ENCODE data around the gene PARL.
"Not testable (repeated sequence)": the region's sequence is repeated elsewhere in the genome, so short reads cannot be mapped to it uniquely, and the experiment has no call there.

Gene PARL

DNA sequence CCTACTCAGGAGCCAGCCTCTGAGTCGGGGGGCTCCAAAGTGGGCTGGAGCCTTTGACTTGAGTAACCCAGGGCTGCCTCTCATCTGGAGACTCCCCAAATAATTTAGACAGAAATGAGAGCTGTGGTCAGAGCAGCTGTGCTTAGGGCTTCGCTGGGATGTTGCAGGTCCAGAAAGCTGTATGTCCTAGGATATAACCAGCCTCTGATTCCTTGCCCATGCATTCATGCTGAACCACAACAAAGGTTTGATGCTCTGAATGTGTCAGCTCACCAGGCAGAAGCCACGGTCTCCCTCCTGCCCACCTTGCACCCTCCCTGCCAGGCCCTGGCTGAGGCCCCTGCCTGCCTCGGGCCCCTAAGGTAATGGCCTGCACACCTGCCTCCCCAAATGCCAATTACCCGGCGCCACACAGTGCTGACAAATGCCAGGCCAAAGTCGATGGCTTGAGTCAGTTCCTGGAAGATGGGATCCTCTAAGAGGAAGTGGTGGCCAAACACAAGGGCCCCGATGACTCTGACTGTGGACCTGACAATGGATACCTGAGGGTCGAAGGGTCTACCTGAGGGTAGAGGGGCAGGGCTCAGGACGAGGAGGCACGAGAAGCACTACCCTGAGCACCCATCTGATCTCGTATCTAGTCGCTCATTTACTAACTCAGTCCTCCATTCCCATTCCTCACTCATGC, 21.7 kb upstream of the PARL start:
- DNase-seq (ENCODE audit: low read depth in 2 of 2, low spot score in 1 of 2) = no peak

GRCh38 chr3:183904833-183905780, 20.4 kb upstream of the PARL start:
- no peak for DNase-seq (ENCODE audit: low read depth in 2 of 2, low spot score in 1 of 2)

DNA sequence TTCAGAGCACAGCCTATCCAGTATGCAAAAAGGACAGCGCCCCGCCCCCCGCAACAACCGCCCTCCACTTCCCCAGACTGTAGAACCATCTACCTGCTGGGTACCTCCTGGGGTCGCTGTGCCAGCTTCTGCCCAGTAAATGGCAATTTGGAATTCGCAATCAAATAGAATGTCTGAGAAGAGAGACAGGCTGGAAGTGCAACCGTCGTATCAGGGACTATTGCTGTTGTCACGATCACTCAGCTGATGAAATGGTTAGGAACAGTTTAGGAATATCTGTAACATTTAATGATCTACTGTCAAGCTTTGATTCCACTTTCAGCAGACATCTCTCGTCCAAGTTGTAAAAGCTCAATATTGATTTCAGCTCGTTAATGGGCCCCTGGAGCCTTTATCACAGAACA, 13.3 kb upstream of the PARL start:
- DNase-seq (ENCODE audit: low read depth in 2 of 2, low spot score in 1 of 2) = no peak

DNA sequence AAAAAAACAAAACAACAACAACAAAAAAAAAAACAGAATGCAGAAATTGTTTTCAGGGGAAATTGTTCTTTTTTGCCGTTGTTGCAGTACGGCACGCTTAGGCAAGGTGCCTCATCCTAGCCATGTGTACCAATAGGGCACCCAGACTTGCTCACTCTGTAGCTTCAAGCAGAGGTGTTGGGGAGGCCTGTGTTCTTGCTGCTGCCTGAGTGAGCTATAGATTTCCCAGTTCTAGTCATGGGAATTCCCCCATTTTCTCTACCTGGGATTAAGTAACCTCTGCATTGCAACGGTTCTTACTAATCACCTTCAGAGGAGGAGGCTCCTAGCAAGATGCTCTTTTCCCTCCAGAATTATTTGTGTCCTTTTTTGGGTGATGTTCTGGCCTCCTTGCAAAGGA, 12.9 kb upstream of the PARL start:
- no peak for DNase-seq (ENCODE audit: low read depth in 2 of 2, low spot score in 1 of 2)

DNA sequence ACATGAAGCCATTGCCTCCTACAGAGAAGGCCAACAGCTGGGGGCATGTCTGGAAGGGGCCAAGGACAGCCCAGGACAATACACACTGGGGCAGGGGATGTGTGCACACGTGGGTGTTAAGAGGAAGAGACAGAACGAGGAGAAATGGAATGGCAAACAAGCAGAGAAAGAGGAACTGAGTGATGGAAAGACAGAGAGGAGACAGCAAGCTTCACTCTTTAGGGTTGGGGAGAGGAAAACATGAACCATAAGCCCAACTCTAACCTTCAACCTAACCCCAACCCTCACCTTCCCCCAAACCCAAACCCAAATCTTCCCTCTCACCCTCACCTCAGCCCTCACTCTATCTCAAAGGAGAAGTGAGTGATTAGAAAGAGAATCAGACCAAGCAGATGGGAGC, 11.9 kb upstream of the PARL start:
- DNase-seq (ENCODE audit: low read depth in 2 of 2, low spot score in 1 of 2) = no peak

DNA sequence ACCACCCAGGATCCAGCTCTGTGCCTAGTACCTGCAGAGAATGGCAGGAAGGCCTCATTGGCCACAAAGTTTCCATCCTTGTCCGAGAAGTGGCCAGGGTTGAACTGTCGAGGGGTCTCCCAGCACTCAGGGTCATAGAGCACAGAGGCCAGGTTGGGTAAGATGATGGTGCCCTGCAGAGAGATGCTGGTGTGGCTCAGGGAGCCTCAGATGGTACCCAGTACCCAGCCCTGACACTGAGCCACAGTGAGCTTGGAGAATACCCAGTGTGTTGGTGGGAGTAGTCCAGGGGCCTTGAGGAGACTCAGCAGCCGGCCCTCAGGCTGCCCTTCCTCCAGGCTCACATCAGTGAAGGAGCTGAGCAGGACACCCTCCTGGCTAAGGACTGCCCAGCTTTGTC, 11.5 kb upstream of the PARL start:
- DNase-seq (ENCODE audit: low read depth in 2 of 2, low spot score in 1 of 2) = no peak

DNA sequence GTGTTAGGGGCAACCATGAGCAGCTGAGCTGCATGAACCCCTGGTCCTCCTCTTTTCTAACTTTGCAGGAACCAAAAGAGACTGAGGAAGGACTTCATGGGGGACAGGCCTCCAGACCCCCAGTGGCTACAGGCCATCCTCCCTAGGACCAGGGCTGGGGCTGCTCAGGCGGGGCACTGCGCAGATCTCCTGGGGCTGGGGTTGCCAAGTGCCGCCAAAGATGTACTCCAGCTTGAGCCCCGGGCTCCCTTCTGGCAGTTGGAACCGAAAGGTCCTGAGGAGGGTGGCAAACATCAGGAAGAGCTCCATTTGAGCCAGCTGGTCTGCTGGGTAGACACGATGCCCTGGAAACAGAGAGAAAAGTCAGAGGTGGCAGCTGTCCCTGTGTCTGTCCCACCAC, 11.1 kb upstream of the PARL start:
- no peak for DNase-seq (ENCODE audit: low read depth in 2 of 2, low spot score in 1 of 2)

DNA sequence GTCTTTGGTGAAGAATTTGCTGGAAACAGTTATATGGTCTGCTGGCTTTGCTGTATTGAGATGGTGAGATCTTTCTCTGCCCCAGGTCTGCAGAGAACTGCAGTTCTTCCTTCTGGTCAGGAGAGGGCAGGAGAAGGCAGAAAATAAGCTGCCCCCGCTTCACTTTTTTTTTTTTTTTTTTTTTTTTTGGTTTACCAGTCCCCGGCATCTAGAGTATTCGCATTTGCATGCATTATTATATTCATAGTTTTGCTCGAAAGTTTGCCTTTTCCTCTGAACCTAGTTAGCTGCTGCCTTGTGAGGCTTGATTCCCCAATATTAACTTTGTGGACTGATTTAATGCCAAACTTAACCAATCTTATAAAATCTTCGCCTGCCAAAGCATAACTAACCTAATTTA, 10.6 kb upstream of the PARL start:
- DNase-seq (ENCODE audit: low read depth in 2 of 2, low spot score in 1 of 2) = no peak

DNA sequence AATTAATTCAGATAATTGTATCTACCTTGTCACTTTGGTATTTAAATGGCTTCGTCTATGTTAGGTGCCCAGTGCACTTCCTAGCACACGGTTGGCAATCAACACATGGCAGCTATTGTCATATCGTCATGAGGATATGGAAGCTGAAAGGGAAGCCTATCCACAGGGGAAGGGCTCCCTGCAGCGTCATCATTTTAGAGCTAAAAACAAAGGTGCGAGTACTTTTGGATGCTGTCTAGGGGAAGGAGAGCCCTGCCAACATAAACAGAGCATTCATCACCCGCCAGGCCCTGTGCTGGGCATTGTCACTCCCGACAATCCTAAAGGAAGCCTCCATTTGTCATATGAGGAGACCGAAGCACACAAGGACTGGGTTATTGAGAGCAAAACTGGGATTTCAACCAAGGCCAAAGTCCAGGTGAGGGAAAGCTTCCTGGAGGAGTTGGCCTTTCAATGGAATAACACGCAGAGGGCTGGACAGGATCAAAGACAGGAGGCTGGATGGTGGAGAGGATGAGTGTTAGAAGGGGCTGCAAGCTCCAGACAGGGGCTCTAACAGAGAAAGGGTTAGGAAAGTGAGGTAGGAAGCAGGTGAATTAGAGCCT, 8.0 kb upstream of the PARL start:
- no peak for DNase-seq (ENCODE audit: low read depth in 2 of 2, low spot score in 1 of 2)

DNA sequence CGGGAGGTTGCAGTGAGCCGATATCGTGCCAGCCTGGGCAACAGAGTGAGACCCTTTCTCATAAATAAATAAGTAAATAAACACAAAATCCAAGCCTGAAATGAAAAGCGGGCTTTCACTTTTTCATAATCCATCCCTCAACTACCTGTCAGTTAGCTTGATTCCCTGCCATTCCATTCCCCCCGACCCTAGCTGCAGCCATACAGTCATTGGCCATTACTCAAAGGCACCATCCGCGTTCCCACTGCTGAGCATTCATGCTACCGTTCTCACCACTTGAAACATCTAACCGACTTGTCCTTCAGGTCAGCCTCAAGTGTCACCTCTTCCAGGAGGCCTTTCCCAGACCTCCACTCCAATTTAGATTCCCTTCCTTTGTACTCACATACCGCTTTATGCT, 1.1 kb upstream of the PARL start:
- no peak for DNase-seq (ENCODE audit: low read depth in 2 of 2, low spot score in 1 of 2)

DNA sequence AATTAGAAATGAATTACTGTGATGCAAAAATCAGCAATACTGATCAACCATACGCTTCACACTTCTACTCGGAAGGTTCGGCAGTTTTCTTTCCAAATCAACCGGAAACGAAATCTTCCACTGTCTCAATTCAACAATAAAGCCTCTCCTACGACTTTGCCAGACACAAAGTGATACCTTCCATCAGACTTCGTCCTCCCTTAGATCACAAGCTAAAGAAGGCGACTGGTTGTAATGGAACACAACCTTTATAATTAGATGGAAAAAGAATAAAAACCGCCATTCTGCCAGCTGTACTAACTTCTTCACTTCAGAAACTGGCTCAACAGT, 618 bp downstream of the PARL start:
- no peak for DNase-seq (ENCODE audit: low read depth in 2 of 2, low spot score in 1 of 2)

GRCh38 chr3:183883291-183884096, 1.2 kb downstream of the PARL start:
- no peak for DNase-seq (ENCODE audit: low read depth in 2 of 2, low spot score in 1 of 2)

- no peak for DNase-seq (ENCODE audit: low read depth in 2 of 2, low spot score in 1 of 2)
These were observed 4.6 kb downstream of the PARL start for GRCh38 chr3:183880121-183880520.

DNA sequence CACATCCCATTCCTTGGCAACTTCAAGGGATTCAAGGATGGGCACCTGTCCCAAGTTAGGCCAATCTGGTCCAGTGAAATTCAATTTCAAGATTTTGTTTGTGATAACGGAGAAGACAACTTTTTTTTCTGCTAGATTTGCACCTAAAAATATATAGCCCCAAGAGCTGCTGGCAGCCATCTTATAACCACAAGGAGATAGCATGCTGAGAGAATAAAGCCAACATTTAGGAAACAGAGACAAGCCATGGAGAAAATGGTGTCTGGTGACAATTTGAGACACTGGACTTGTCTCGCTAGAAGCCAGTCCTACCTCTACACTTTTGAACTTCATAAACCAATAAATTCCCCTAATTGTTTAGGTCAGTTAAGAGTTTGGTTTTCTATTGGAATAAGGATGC, 5.4 kb downstream of the PARL start:
- no peak for DNase-seq (ENCODE audit: low read depth in 2 of 2, low spot score in 1 of 2)

DNA sequence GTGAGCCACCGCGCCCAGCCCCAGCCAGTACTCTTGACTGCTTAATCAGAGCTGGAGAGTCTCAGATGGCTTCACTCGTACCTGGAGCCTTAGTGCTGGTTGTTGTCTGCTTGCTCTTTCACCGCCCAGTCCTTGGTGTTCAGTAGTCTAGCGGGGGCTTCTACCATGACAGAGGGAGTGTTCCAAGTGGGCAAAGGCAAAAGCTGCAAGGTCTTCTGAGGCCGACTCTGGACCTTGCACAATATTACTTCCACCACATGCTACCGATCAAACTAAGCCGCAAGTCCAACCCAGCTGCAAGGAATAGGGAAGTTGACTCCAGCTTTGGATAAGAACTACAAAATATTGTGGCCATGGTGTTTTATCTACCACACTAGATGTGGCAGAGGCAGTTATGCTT, 6.6 kb downstream of the PARL start:
- no peak for DNase-seq (ENCODE audit: low read depth in 2 of 2, low spot score in 1 of 2)

- not testable (repeated sequence) for DNase-seq (ENCODE audit: low read depth in 2 of 2, low spot score in 1 of 2)
These were observed 7.5 kb downstream of the PARL start for GRCh38 chr3:183877227-183877626.

- DNase-seq (ENCODE audit: low read depth in 2 of 2, low spot score in 1 of 2) = no peak
These were observed 9.3 kb downstream of the PARL start for GRCh38 chr3:183875411-183875810.

- DNase-seq (ENCODE audit: low read depth in 2 of 2, low spot score in 1 of 2) = no peak
These were observed 10.8 kb downstream of the PARL start for GRCh38 chr3:183873914-183874313.

GRCh38 chr3:183871541-183871940, 13.1 kb downstream of the PARL start:
- no peak for DNase-seq (ENCODE audit: low read depth in 2 of 2, low spot score in 1 of 2)

DNA sequence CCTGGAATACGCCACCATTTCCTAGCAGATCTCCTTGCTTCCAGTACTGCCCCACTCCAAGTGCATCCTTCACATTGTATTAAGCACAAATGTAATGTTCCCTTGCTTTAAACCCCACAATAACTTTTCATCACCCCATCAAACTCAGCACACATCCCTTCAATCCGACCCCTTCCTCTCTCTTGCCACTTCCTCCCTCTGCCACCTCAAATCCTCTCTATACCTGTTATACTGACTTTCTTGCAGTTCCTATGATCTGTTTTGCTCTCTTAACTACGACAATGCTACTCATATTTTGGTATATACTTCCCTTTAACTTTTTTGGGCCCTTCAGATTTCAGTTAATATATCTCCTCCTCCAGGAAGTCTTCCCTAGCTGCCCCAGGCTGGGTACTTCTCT, 14.1 kb downstream of the PARL start:
- no peak for DNase-seq (ENCODE audit: low read depth in 2 of 2, low spot score in 1 of 2)

DNA sequence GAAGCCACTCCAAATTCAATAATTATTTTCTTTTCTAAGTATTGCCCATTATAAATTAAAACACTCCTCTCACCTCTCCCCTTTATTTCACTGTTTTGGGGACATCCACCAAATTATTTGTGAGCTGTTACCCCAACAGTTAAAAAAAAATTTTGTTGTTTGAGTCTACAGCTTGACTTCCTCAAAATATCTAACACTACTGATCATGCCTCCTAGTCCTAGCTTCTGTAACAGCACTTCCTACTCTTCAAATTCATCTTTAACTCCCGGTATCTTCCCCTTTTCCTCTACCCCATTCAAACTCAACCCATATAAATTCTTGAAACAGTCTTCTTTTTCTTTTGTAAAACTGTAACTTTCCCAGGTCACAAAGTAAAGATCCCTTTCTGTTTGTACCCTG, 15.9 kb downstream of the PARL start:
- no peak for DNase-seq (ENCODE audit: low read depth in 2 of 2, low spot score in 1 of 2)

- no peak for DNase-seq (ENCODE audit: low read depth in 2 of 2, low spot score in 1 of 2)
These were observed 22.1 kb downstream of the PARL start for GRCh38 chr3:183862610-183863009.
